HG03565 (cell line): ENCODE data around the gene GPAT3.
"Not testable (repeated sequence)": the region's sequence is repeated elsewhere in the genome, so short reads cannot be mapped to it uniquely, and the experiment has no call there.

Source experiments
- ATAC-seq: cut with Tn5 transposase; IDR thresholded peaks from one replicate; pipeline ENCODE4 v1.9.1; 2021; ENCODE audit warnings: mild to moderate bottlenecking, moderate library complexity; ENCODE audit not compliant: unreplicated experiment

The GPAT3 gene

DNA sequence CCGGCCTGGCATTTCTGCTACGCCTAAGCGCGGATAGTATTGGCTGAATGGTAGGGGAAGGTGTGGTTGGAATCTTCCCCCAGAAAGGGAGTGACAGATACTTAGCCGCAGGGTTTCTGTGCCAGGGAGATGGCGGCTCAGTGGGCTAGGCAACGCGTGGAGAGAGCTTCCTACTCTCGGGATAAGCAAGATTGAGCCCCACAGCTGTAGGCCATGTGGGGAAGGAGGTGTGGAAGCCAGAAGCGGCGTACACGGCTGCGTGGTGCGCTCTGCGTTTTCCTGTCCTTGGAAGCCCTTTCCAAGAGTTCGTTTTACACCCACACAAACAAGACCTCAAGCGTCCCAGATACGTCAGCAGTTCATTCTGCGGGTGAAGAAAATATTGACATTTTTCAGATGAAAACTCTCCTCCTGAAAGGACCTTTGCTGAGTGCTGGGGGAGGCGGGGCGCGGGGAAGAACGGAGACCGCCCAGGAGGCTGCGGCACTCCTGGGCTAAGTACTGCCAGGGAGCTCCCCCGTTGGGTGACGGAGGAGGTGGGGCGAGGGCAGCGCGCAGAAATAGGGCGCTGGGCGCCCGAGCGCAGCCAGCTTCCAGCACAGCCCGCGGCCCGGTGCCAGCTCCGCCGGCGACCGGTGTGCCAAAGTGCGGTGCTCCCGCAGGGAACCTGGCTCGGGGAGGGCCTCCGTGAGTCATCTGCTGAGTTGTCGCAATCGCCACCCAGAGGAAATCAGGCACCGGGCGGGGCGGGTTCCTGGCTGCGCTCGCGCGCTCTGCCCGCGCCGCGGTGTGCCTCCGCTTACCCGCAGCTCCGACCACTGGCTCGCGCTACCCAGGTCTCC is at the start of gene GPAT3:
Gene GPAT3 (plus strand): TSS at position 589 of the 842 bp plus-strand sequence. CDS start 515 bp downstream, outside the sequence.
- ATAC-seq = peak; percentile 49

DNA sequence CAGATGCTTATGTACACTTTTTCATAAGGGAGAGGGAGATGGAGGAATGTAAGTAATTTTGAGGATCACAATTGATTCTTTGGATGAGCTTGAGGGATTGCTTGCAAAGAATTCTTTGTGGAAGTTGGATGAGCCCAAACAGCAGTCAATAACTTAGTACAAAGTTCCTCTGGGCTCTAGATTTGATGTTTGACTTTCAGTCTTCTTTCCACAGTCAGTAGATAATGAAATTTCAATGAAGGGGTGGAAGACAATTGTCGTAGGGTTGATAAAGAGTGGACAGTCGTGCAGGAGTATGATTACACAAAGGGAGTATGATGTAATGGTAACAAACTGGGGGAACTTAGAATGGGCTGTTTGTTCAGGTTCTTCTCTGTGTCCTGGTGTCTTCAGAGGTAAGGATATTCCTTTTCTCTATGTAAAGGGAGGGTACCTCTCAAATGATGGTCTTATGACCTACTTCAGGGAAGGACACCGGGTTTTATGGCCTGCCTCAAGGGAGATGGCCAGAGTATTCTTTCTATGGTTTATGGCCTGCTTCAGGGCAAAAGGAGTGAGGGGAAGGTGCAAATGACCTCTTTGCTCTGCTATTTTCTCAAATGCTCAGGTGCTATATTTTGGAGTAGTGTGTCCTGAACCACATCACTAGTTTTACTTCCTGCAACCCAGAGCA is 49.3 kb upstream of the GPAT3 start:
- no peak for ATAC-seq

DNA sequence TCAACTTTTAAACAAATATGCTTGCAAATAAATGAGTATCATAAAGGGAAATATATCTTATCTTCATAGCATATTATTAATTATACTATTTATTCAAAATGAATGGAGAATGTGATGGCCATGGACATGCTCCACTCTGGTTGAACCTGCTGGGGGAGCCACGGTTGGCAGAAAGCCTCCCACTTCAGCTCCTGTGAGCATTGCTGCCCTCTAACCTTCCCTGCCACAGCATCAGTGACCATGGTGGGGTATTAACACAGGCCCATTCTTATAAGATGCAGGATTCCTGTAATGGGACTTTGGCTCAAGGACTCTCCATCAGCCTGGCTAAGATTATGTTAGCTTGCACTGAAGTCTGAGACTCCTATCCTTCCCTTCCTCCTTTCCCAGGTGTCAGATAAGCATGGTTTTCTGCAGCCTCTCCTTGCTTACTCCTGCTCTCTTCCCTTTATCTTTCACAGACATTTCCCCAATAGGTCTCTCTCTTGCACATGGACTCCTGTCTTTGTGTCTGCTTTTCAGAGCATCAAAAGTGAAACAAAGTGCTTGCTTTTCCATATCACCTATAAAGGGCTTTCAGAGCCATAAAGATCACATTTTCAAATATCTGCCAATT is 46.1 kb upstream of the GPAT3 start:
- no peak for ATAC-seq

DNA sequence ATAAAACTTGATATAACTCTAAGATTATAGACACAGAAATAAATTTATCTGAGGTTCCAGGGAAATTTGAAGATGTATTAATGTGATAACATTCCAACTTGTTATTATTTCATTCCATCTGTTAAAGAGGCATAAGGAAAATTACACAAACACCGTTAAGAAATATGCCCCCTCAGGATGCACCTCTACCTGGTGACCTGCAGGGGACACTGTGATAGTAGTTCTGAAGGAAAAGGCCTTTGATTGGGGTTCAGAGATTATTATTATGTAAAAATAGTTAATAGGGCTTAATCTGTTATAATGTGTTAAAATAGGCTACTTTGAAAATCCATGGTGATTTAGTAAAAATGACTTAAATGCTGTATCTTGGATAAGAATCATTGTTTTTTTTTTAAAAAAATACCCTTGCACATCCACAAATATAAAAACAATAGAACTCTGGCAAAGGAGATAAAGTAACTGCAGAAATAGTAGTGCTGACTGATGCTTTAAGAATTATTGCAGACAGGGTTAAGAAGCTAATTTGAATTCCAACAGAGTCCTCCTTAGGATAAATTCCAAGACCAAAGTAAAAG is 44.9 kb upstream of the GPAT3 start:
- peak; percentile 74 for ATAC-seq

DNA sequence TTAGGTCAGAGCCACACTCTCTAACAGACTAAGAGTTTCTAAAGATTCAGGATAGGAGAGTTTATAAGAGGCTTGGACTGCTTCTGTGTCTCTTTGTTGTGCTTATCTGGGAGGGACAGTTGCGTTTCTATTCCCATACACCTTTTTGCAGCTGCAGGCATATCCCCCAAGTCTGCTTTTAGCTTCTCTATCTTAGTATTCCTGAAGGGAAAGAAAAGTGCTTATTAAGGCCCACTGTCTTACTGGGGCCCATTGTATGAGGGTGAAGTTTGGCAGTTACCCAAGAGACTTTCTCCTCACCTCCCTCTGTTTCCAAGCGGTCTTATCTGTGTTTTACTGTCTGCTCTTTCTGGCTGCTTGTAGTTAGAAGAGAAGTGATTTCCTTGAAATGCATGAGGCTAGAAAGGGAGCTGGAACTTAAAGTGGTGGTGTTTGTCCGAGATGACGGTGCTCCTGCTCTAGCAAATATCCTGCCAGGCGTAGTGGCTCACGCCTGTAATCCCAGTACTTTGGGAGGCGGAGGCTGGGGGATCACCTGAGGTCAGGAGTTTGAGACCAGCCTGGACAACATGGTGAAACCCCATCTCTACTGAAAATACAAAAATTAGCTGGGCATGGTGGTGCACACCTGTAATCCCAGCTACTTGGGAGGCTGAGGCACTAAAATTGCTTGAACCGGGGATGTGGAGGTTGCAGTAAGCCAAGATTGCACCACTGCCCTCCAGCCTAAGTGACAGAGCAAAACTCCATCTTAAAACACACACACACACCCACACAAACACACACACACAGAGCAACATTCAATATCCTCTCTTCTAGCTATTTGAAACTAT is 39.6 kb upstream of the GPAT3 start:
- ATAC-seq = not testable (repeated sequence)

DNA sequence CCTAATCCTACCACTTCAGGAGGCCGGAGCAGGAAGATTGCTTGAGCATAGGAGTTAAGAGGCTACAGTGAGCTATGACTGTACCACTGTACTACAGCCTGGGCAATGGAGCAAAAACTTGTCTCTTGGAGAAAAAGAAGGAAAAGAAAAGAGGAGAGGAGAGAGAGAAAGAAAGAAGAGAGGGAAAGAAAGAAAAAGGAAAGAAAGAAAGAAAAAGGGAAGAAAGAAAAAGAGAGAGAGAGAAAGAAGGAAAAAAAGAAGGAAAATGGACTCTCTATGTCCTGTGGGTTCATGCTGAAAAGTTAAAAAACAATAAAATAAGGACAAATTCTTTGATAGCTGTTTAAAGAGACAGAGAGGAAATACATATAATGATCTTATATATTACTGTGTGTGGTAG is 37.7 kb upstream of the GPAT3 start:
- no peak for ATAC-seq

DNA sequence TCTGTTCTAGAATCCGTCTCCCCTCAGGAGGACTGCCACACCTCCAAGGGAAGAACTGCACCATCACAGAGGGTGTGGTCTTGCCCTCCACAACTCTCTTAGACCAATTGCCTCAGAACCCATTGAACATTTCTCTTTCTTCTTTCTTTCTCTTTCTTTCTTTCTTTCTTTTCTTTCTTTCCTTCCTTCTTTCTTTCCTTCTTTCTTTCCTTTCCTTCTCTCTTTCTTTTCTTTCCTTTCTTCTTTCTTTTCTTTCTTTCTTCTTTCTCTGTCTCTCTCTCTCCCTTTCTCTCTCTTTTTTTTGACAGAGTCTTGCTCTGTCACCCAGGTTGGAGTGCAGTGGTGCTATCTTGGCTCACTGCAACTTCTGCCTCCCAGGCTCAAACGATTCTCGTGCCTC is 34.2 kb upstream of the GPAT3 start:
- not testable (repeated sequence) for ATAC-seq

DNA sequence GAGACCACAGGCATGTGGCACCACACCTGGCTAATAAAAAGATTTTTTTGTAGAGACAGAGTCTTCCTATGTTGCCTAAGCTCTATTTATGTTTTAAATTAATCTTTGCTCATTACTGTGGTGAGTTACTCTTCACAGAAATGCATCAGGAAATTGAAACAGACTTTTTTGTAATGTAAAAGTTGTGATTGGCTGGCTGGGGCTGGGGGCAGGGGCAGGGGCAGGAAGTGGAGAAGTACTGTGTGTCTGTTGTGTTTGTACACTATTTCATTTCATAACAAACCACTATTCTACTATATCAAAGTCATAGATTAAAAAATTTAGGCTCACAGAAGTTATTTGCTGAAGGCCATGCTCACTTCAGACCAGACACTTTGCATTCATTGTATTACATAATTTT is 31.9 kb upstream of the GPAT3 start:
- ATAC-seq = no peak

DNA sequence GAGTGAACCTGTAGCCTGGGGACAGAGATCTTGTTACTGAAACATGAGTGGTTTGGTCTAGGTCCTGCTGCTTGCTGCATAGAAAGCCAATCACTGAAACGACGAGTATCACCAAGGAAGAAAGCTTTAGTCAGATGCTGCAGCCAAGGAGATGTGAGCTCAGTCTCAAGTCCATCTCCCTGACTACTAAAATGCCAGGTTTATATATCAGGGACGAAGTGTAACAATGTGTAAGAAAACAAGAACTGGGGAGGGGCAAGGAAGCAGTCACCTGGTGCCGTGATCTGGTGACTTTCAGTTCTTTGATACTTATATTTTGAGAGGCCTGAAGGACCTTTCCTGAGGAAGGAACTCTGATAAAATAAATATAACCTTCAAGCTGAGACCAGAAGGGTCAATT is 31.4 kb upstream of the GPAT3 start:
- no peak for ATAC-seq

DNA sequence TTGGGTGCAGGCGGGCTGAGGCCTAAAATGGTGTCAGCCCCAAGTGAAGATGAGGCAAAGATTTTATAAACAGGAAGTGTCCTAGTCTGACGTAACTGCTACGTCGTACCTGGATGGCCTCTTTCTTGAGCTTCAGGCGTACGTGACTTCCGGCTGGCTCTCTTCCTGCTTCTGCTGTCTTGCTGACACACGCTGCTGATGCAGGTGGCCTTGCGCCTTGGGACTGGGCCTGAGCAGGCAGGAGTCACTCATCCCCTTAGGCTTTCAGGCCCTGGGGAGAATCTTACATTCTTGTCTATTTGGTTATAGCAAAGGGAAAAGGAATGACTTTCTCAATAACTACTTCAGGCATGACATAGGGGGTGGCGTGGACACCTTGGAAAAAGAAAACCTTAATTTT is 30.9 kb upstream of the GPAT3 start:
- no peak for ATAC-seq

DNA sequence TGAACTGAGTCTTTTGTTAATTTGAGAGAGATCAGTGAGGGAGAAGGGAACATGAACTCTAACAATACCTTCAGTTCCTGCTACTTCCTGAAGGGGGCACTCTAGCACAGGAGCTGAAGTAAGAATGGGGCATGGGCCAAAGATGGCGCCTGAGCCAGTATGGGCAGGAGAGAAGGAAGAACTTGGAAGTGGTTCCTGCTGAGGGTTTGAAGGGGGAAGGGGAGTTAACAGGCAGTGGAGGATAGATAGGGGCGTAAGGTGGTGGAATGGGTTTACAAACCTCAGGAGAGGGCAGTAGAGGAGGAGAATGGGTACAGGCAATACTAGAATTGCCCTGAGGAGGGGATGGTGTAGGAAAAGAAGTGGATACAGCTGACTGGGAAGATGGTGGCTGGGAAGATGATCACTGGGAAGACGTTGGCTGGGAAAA is 26.7 kb upstream of the GPAT3 start:
- ATAC-seq = not testable (repeated sequence)

DNA sequence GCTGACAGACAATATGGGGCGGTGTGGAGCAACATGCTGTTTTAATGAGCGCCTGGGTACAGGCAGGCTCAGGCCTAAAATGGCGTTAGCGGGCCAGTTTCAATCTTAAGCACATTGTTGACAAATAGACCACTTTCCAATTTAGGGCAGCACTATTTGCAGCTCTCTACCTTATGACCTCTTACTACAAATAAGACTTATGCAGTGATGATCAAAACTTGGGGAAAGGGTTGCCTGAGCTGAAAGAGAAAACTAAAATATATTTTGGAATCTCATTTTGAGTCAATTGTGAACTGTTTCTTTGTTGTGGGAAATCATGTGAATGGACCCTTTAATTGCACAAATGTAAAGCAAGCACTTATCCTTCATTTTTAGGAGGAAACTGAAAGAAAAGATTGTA is 25.5 kb upstream of the GPAT3 start:
- no peak for ATAC-seq

DNA sequence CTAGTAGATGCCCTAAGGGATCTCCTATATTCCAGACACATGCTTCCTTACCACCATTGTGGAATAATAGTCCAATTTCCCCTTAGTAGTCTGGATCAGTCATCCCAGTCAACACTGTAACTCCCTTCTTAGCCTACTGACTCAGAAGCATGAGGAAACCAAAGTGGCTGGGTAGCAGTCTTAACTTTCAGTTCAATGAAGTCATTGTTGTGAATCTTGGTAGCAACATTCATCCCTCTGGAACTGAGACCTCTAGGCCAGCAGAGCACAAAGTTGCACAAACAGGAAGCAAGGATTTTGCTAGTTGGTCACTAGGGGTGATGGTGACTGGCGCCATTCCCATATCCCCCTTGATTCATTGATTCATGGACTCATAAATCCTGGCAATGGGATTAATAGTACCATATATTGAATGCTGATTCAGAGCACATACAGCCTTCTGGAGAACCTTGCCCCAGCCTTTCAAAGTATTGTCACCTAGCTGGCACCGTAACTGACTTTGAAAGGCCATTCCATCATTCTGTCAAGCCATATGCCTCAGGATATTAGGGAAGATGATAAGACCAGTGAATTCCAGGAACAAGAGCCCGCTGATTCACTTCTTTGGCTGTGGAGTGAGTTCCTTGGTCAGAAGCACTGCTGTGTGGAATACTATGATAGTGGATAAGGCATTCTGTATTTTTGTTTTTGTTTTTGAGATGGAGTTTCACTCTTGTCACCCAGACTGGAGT is 19.7 kb upstream of the GPAT3 start:
- no peak for ATAC-seq

DNA sequence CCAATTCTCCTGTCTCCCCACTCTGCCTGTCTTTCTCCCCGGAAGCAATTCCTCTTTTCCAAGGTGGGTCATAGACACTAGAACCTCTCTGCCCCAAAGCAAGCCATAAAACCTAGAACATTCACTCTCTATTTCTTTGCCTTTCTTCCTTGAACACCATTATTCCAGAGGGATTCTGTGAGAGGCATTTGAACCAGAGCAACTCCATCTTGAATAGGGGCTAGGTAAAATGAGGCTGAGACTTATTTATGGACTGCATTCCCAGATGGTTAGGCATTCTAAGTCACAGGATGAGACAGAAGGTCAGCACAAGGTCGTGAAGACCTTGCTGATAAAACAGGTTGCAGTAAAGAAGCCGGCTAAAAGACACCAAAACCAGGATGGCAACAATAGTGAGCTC is 13.7 kb upstream of the GPAT3 start:
- no peak for ATAC-seq

DNA sequence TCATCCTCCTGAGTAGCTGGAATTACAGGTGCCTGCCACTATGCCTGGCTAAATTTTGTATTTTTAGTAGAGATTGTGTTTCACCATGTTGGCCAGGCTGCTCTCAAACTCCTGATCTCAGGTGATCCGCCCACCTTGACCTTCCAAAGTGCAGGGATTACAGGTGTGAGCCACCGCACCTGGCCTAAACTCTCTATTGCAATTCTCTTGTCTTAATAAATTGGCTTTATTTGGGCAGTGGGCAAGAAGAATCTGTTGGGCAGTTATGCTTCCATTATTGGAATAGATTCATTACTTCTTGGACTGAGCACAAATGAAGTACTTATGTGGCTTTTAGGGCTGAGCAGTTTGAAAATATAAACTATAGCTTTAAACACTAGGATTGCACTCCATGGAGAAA is 8.2 kb upstream of the GPAT3 start:
- ATAC-seq = no peak

DNA sequence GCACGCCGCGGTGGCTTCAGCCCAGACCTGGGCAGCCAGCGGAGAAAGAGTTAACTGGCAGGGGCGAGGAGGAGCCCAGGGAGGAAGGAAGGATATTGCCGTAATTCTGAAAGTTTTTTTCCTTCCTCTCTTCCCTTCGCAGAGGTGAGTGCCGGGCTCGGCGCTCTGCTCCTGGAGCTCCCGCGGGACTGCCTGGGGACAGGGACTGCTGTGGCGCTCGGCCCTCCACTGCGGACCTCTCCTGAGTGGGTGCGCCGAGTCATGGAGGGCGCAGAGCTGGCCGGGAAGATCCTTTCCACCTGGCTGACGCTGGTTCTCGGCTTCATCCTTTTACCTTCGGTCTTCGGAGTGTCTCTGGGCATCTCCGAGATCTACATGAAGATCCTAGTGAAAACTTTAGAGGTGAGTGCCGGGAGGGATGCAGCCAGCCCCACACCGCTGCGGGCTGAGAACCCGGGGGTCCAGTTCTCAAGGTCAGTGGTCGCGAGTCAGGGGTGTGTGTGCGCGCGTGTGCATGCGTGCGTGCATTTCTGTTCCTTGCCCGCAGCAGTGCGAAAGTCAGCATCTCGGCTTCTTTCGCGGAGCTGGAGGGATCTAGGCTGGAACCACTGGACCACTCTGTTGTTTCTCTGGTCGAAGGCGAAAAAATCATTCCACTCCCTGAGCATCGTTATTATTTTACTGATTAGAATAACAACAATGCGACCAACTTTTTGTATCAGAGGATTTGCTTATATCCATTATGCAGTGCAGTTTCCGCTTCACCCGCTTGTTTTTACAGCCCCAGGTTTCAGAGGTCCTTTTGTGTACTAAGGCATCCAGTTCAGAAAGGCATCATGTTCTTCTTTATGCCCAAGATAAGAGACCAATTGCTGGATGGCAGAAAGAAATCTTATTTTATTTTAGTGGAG is 709 bp downstream of the GPAT3 start:
- no peak for ATAC-seq

DNA sequence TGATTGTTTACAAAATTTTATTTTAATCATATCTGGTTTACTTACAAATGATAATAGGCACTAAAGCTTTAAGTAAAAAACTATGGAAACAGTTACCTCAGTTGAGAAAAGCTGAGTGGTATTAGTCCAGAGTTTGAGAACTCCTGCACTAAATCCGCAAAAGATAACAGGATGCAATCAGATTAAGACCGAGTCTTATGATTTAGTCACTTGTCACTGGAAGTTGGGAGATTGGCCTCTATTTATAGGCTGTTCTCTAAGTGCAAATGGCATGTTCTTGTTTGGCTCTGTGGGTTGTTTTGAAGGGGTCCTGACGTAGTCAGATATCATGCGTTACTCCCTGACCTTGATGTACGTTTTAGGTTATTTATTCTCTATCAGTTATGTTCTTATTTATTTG is 6.3 kb downstream of the GPAT3 start:
- no peak for ATAC-seq

DNA sequence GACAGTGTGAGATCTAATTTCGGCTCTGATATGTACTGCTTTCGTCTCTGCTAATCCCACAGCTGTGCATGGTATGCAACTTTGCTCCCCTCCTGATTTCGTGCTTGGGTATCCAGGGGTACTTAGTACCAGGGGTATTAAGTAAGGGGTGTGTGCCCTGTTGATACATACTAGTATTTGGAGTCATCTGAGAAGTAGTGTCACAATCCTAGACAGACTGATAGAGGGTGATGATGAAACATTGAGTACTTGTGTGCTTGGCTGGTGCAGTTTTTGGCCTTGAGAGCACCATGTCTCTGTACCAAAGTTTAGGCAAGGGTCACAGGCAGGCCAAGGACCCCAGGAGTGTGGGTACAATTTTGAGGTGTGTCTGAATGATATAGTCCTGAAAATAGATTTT is 10.9 kb downstream of the GPAT3 start:
- ATAC-seq = no peak
